Neutrophil (primary cell): ENCODE results near the gene CAMK1D.

Source experiments
- H3K27ac ChIP-seq: fragments of 200-600 bp; sonication (generic); 2 replicates; pipeline ENCODE4 v1.5.1; 2016; ENCODE audit warnings: mild to moderate bottlenecking, moderate library complexity
- H3K27me3 ChIP-seq: fragments of 200-600 bp; sonication (generic); 2 replicates; pipeline ENCODE4 v1.6.0; 2016; ENCODE audit warnings: mild to moderate bottlenecking
- H3K36me3 ChIP-seq: fragments of 200-600 bp; sonication (generic); 2 replicates; pipeline ENCODE4 v1.5.1; 2017
- H3K4me1 ChIP-seq, 2 experiments: fragments of 200-600 bp in 1 of 2; sonication (generic) in 1 of 2; 1 replicate in 1 of 2; 2 replicates in 1 of 2; pipeline versions ENCODE4 v1.5.1 to v1.6.1; 2013 to 2016; ENCODE audit warnings: low read depth in 1 of 2, low read length in 1 of 2, mild to moderate bottlenecking in 1 of 2, moderate library complexity in 1 of 2; ENCODE audit not compliant: control insufficient read depth in 1 of 2, insufficient read depth in 1 of 2
- H3K4me3 ChIP-seq, 2 experiments: fragments of 200-600 bp in 1 of 2; sonication (generic) in 1 of 2; 1 replicate in 1 of 2; 2 replicates in 1 of 2; pipeline ENCODE4 v1.5.1; 2013 to 2016; ENCODE audit warnings: low read depth in 1 of 2, low read length in 1 of 2, mild to moderate bottlenecking in 1 of 2, moderate library complexity in 1 of 2
- H3K9me3 ChIP-seq: fragments of 200-600 bp; sonication (generic); 2 replicates; pipeline ENCODE4 v1.5.1; 2016
- CTCF ChIP-seq: fragments of 200-600 bp; sonication (generic); IDR thresholded peaks from 2 replicates; pipeline ENCODE4 v1.5.1; 2016; ENCODE audit warnings: antibody characterized with exemption

The CAMK1D gene

GRCh38 chr10:12838995-12839927 is 489.9 kb downstream of the CAMK1D start:
- H3K27me3 ChIP-seq, result no peaks in the 10 kb centered on the region
- no peaks in the 10 kb centered on the region for H3K4me1 ChIP-seq
- no peaks in the 10 kb centered on the region for H3K36me3 ChIP-seq
- no peak for TF ChIP-seq CTCF
- no peak overlapping the region for H3K27ac ChIP-seq
- no peaks in the 10 kb centered on the region for H3K9me3 ChIP-seq
- H3K4me3 ChIP-seq, result no peak overlapping the region

- Histone ChIP-seq H3K36me3 (no peaks in the 10 kb centered on the region), H3K9me3 (no peaks in the 10 kb centered on the region), H3K27ac (no peak overlapping the region), H3K4me1 (no peaks in the 10 kb centered on the region), H3K4me3 (no peak overlapping the region), H3K27me3 (peaks cover 5% of the 10 kb centered on the region)
- no peak for TF ChIP-seq CTCF
These were observed 490.7 kb downstream of the CAMK1D start for GRCh38 chr10:12839941-12840611.

GRCh38 chr10:12841426-12841825 is 492.1 kb downstream of the CAMK1D start:
- no peak for TF ChIP-seq CTCF

GRCh38 chr10:12841826-12842225 is 492.5 kb downstream of the CAMK1D start:
- TF ChIP-seq CTCF, result no peak
- no peaks in the 10 kb centered on the region for H3K36me3 ChIP-seq
- no peaks in the 10 kb centered on the region for H3K4me1 ChIP-seq
- H3K27ac ChIP-seq, result no peak overlapping the region
- H3K4me3 ChIP-seq, result no peak overlapping the region
- H3K27me3 ChIP-seq, result peaks cover 8% of the 10 kb centered on the region
- H3K9me3 ChIP-seq, result no peaks in the 10 kb centered on the region

More at GRCh38 chr10:12841426-12841825, 492.1 kb downstream of the CAMK1D start:
- Histone ChIP-seq H3K27me3 (peaks cover 7% of the 10 kb centered on the region), H3K36me3 (no peaks in the 10 kb centered on the region), H3K27ac (no peak overlapping the region), H3K4me1 (no peaks in the 10 kb centered on the region), H3K9me3 (no peaks in the 10 kb centered on the region), H3K4me3 (no peak overlapping the region)

GRCh38 chr10:12842310-12842709 is 493.0 kb downstream of the CAMK1D start:
- Histone ChIP-seq H3K27me3 (peaks cover 12% of the 10 kb centered on the region), H3K4me1 (no peaks in the 10 kb centered on the region), H3K9me3 (no peaks in the 10 kb centered on the region), H3K4me3 (no peak overlapping the region), H3K36me3 (no peaks in the 10 kb centered on the region), H3K27ac (no peak overlapping the region)
- no peak for TF ChIP-seq CTCF
